ENCODE data around the gene RTN4. TPM values are rescaled to one million over a fixed set of nuclear protein-coding genes. Genes with fewer than 3 reads are reported as not detected.
"Not testable (repeated sequence)": the region's sequence is repeated elsewhere in the genome, so short reads cannot be mapped to it uniquely, and the experiment has no call there.

The RTN4 gene
- total RNA-seq, 2 donors from 2014 or later = 126 to 161 TPM

- Mint-ChIP-seq H3K9me3 (no peaks in the 10 kb centered on the region), H3K27me3 (no peaks in the 10 kb centered on the region)
Observed at GRCh38 chr2:55059793-55060192, 9.5 kb upstream of the RTN4 start.

GRCh38 chr2:55057474-55057873 lies 7.2 kb upstream of the RTN4 start:
- H3K27me3 Mint-ChIP-seq = no peaks in the 10 kb centered on the region
- ATAC-seq (no peak), DNase-seq (ENCODE audit: low spot score) (no peak)
- H3K4me1 Mint-ChIP-seq (ENCODE audit: low read depth in 2 of 2) = peaks cover 2 to 3% of the 10 kb centered on the region in 2 donors
- no peaks in the 10 kb centered on the region for H3K36me3 Mint-ChIP-seq
- no peak overlapping the region for H3K4me3 Mint-ChIP-seq
- H3K9me3 Mint-ChIP-seq = no peaks in the 10 kb centered on the region
- H3K27ac Mint-ChIP-seq = no peak overlapping the region

More at GRCh38 chr2:55059793-55060192, 9.5 kb upstream of the RTN4 start:
- peaks cover 0 to 4% of the 10 kb centered on the region in 2 donors for H3K4me1 Mint-ChIP-seq (ENCODE audit: low read depth in 2 of 2)
- ATAC-seq (no peak), DNase-seq (ENCODE audit: low spot score) (no peak)
- H3K36me3 Mint-ChIP-seq = no peaks in the 10 kb centered on the region
- H3K27ac Mint-ChIP-seq = no peak overlapping the region
- no peak overlapping the region for H3K4me3 Mint-ChIP-seq

GRCh38 chr2:55056024-55056521 lies 5.8 kb upstream of the RTN4 start:
- H3K27ac Mint-ChIP-seq = no peak overlapping the region
- peaks cover 11 to 12% of the 10 kb centered on the region in 2 donors for H3K4me1 Mint-ChIP-seq (ENCODE audit: low read depth in 2 of 2)
- no peaks in the 10 kb centered on the region for H3K9me3 Mint-ChIP-seq
- H3K27me3 Mint-ChIP-seq = no peaks in the 10 kb centered on the region
- no peak overlapping the region for H3K4me3 Mint-ChIP-seq
- no peak for ATAC-seq
- DNase-seq (ENCODE audit: low spot score) = no peak
- H3K36me3 Mint-ChIP-seq = no peaks in the 10 kb centered on the region

GRCh38 chr2:55054106-55054875 lies 4.0 kb upstream of the RTN4 start:
- H3K4me1 Mint-ChIP-seq (ENCODE audit: low read depth in 2 of 2) = peaks cover 17 to 22% of the 10 kb centered on the region in 2 donors
- no peaks in the 10 kb centered on the region for H3K36me3 Mint-ChIP-seq
- H3K27ac Mint-ChIP-seq = no peak overlapping the region
- no peak overlapping the region for H3K4me3 Mint-ChIP-seq
- H3K9me3 Mint-ChIP-seq = no peaks in the 10 kb centered on the region
- no peak for DNase-seq (ENCODE audit: low spot score)
- ATAC-seq = no peak
- H3K27me3 Mint-ChIP-seq = no peaks in the 10 kb centered on the region

- H3K4me3 Mint-ChIP-seq = not testable (repeated sequence)
- peaks cover 22 to 29% of the 10 kb centered on the region in 2 donors for H3K4me1 Mint-ChIP-seq (ENCODE audit: low read depth in 2 of 2)
- H3K27ac Mint-ChIP-seq = peak overlapping the region in 1 of 2 donors; percentile 13
Observed at GRCh38 chr2:55053225-55053624, 3.0 kb upstream of the RTN4 start.

GRCh38 chr2:55052129-55053061 lies 2.1 kb upstream of the RTN4 start:
- H3K27me3 Mint-ChIP-seq = no peaks in the 10 kb centered on the region
- H3K27ac Mint-ChIP-seq = peak overlapping the region; percentile 40 to 55
- H3K9me3 Mint-ChIP-seq = no peaks in the 10 kb centered on the region
- ATAC-seq (no peak), DNase-seq (ENCODE audit: low spot score) (no peak)
- peaks cover 29 to 35% of the 10 kb centered on the region in 2 donors for H3K4me1 Mint-ChIP-seq (ENCODE audit: low read depth in 2 of 2)
- no peaks in the 10 kb centered on the region for H3K36me3 Mint-ChIP-seq
- peak overlapping the region; percentile 52 for H3K4me3 Mint-ChIP-seq

More at GRCh38 chr2:55053225-55053624, 3.0 kb upstream of the RTN4 start:
- DNase-seq (ENCODE audit: low spot score); H3K9me3 Mint-ChIP-seq; H3K36me3 Mint-ChIP-seq; ATAC-seq; H3K27me3 Mint-ChIP-seq: not testable (repeated sequence)

- peaks cover 38 to 43% of the 10 kb centered on the region in 2 donors for H3K4me1 Mint-ChIP-seq (ENCODE audit: low read depth in 2 of 2)
- H3K27ac Mint-ChIP-seq = peak overlapping the region; percentile 100
- no peaks in the 10 kb centered on the region for H3K9me3 Mint-ChIP-seq
- ATAC-seq (no peak), DNase-seq (ENCODE audit: low spot score) (no peak)
- peaks cover 4% of the 10 kb centered on the region for H3K36me3 Mint-ChIP-seq
- H3K4me3 Mint-ChIP-seq = peak overlapping the region; percentile 99
- no peaks in the 10 kb centered on the region for H3K27me3 Mint-ChIP-seq
Observed at GRCh38 chr2:55051026-55051866, 995 bp upstream of the RTN4 start.

GRCh38 chr2:55049821-55050099 lies 491 bp downstream of the RTN4 start:
- DNase-seq (ENCODE audit: low spot score) (peak; percentile 68), ATAC-seq (peak in 1 of 2 donors; percentile 0)
- Mint-ChIP-seq H3K36me3 (peaks cover 5% of the 10 kb centered on the region), H3K9me3 (no peaks in the 10 kb centered on the region), H3K4me3 (peak overlapping the region; percentile 99), H3K27me3 (no peaks in the 10 kb centered on the region), H3K4me1 (ENCODE audit: low read depth in 2 of 2) (peaks cover 48 to 52% of the 10 kb centered on the region in 2 donors), H3K27ac (peak overlapping the region; percentile 100)

GRCh38 chr2:55049043-55049820 lies 1.0 kb downstream of the RTN4 start:
- Mint-ChIP-seq H3K9me3 (no peaks in the 10 kb centered on the region), H3K4me3 (peak overlapping the region; percentile 99), H3K4me1 (ENCODE audit: low read depth in 2 of 2) (peaks cover 48 to 52% of the 10 kb centered on the region in 2 donors), H3K27ac (peak overlapping the region; percentile 96 to 100), H3K36me3 (peaks cover 5% of the 10 kb centered on the region), H3K27me3 (no peaks in the 10 kb centered on the region)
- DNase-seq (ENCODE audit: low spot score) (peak; percentile 82), ATAC-seq (peak; percentile 0 to 10)

GRCh38 chr2:55048508-55049042 lies 1.7 kb downstream of the RTN4 start:
- peak overlapping the region; percentile 96 to 100 for H3K27ac Mint-ChIP-seq
- no peaks in the 10 kb centered on the region for H3K9me3 Mint-ChIP-seq
- H3K4me3 Mint-ChIP-seq = peak overlapping the region; percentile 99
- no peak for DNase-seq (ENCODE audit: low spot score)
- peaks cover 5% of the 10 kb centered on the region for H3K36me3 Mint-ChIP-seq
- ATAC-seq = no peak
- H3K27me3 Mint-ChIP-seq = no peaks in the 10 kb centered on the region
- peaks cover 46 to 52% of the 10 kb centered on the region in 2 donors for H3K4me1 Mint-ChIP-seq (ENCODE audit: low read depth in 2 of 2)

- DNase-seq (ENCODE audit: low spot score) = no peak
- Mint-ChIP-seq H3K36me3 (peaks cover 5% of the 10 kb centered on the region), H3K27ac (peak overlapping the region; percentile 5 to 56), H3K9me3 (no peaks in the 10 kb centered on the region), H3K4me3 (peak overlapping the region; percentile 99), H3K27me3 (no peaks in the 10 kb centered on the region), H3K4me1 (ENCODE audit: low read depth in 2 of 2) (peaks cover 50 to 52% of the 10 kb centered on the region in 2 donors)
- no peak for ATAC-seq
Observed at GRCh38 chr2:55047677-55048299, 2.5 kb downstream of the RTN4 start.

- H3K4me3 Mint-ChIP-seq = no peak overlapping the region
- peaks cover 5% of the 10 kb centered on the region for H3K36me3 Mint-ChIP-seq
- H3K27ac Mint-ChIP-seq = peak overlapping the region in 1 of 2 donors; percentile 44
- H3K4me1 Mint-ChIP-seq (ENCODE audit: low read depth in 2 of 2) = peaks cover 43% of the 10 kb centered on the region in 2 donors
- no peaks in the 10 kb centered on the region for H3K9me3 Mint-ChIP-seq
- no peak for ATAC-seq
- no peaks in the 10 kb centered on the region for H3K27me3 Mint-ChIP-seq
- no peak for DNase-seq (ENCODE audit: low spot score)
Observed at GRCh38 chr2:55045780-55046179, 4.5 kb downstream of the RTN4 start.
